ENCODE measurements around the gene ANO10.

DNA sequence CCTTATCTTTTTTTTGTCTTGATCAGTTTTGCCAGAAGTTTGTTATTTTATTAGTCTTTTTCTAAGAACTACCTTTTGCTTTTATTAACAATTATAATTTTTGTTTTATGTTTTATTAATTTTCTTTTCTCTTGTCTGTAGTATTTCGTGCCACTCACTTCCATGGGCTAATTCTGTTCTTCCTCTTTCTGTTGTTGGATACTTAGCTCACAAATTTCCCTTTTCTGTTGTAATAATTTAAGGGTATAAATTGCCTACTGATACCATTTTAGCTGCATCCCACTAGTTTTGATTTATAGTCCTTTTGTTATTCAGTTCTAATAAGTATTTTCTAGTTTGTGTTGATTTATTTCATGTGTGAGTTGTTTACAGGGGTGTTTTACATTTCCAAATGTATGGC, 286.8 kb downstream of the ANO10 start:
- TF ChIP-seq, protein P1, sequence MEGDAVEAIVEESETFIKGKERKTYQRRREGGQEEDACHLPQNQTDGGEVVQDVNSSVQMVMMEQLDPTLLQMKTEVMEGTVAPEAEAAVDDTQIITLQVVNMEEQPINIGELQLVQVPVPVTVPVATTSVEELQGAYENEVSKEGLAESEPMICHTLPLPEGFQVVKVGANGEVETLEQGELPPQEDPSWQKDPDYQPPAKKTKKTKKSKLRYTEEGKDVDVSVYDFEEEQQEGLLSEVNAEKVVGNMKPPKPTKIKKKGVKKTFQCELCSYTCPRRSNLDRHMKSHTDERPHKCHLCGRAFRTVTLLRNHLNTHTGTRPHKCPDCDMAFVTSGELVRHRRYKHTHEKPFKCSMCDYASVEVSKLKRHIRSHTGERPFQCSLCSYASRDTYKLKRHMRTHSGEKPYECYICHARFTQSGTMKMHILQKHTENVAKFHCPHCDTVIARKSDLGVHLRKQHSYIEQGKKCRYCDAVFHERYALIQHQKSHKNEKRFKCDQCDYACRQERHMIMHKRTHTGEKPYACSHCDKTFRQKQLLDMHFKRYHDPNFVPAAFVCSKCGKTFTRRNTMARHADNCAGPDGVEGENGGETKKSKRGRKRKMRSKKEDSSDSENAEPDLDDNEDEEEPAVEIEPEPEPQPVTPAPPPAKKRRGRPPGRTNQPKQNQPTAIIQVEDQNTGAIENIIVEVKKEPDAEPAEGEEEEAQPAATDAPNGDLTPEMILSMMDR (tag by site-specific recombination; IDR thresholded peaks at IDR 0.05) = no peak
- TF ChIP-seq ZNF558 (tag by site-specific recombination; IDR thresholded peaks at IDR 0.05) (no peak), SETDB1 (IDR thresholded peaks at IDR 0.05; ENCODE audit: insufficient read length, low read length) (no peak)
- TF ChIP-seq, protein P2, sequence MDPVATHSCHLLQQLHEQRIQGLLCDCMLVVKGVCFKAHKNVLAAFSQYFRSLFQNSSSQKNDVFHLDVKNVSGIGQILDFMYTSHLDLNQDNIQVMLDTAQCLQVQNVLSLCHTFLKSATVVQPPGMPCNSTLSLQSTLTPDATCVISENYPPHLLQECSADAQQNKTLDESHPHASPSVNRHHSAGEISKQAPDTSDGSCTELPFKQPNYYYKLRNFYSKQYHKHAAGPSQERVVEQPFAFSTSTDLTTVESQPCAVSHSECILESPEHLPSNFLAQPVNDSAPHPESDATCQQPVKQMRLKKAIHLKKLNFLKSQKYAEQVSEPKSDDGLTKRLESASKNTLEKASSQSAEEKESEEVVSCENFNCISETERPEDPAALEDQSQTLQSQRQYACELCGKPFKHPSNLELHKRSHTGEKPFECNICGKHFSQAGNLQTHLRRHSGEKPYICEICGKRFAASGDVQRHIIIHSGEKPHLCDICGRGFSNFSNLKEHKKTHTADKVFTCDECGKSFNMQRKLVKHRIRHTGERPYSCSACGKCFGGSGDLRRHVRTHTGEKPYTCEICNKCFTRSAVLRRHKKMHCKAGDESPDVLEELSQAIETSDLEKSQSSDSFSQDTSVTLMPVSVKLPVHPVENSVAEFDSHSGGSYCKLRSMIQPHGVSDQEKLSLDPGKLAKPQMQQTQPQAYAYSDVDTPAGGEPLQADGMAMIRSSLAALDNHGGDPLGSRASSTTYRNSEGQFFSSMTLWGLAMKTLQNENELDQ (tag by site-specific recombination; IDR thresholded peaks at IDR 0.05; ENCODE audit: low read depth) = no peak
